AG09319 (cell line): ENCODE measurements around the gene DNAJC13.

Source experiments
- DNase-seq: peaks from one replicate; pipeline ENCODE4 v3.0.0-alpha.2; 2010; ENCODE audit warnings: low read depth; ENCODE audit errors: extremely low read depth
- CTCF ChIP-seq: IDR thresholded peaks from 2 replicates; pipeline ENCODE4 v1.5.1; 2011; ENCODE audit warnings: low read depth, mild to moderate bottlenecking, inconsistent platforms, low read length, moderate library complexity

DNAJC13 gene

DNA sequence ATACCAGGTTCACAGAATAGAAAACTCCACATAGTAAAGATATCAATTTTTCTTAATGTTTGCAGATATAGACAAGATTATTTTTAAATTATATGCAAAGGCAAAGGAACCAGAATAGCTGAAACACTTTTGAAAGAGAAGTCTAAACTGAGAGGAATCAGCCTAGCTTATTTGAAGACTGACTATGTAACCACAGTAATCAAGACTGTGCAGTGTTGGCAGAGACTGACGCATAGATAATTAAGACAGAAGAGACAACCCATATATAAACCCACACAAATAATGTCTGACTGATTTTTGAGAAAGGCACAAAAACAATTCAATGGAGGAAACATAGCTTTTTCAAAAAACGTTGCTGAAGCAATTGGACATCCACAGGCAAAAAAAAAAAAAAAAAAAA is 151.1 kb downstream of the DNAJC13 start:
- no peak for DNase-seq
- TF ChIP-seq CTCF, result no peak

- TF ChIP-seq CTCF, result no peak
Observed at GRCh38 chr3:132569153-132569552, 151.9 kb downstream of the DNAJC13 start.

DNA sequence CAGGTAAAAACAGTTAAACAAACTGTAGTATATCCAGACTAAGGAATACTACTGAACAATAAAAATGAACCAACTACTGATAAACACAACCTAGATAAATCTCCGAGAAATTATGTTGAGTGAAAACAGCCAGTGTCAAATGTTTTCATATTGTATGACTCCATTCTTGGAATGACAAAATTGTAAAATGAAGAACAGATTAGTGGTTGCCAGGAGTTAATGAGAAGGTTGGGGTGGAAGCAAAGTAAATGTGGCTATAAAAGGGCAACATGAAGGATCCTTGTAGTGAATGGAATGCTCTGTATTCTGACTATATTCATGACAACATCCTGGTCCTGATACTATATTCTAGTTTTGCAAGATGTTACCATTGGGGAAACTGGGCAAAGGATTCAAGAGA is 152.3 kb downstream of the DNAJC13 start:
- TF ChIP-seq CTCF, result no peak
- no peak for DNase-seq

More at GRCh38 chr3:132569153-132569552, 151.9 kb downstream of the DNAJC13 start:
- no peak for DNase-seq

- DNase-seq, result no peak
- TF ChIP-seq CTCF, result no peak
Observed at GRCh38 chr3:132570016-132570415, 152.7 kb downstream of the DNAJC13 start.

DNA sequence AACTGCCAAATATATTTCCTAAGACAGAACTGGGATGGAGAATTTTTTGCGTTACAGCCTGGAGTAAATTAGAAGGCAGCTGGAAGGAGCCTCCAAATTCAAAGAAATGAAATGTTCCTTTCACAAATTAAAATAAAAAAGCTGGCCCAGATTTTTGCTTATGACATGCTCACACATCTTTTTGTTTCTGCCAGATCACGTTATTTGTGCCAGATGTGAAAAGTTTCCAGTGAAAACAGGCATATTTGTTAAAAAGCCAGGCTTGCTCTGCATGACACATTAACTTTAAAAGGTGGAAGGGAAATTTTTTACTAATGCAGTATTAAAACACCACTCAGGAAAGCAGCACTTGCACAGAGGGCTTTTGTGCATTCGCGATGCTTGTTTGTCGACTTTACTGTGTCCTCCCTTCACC is 156.5 kb downstream of the DNAJC13 start:
- DNase-seq, result no peak

GRCh38 chr3:132587401-132587800 is 170.1 kb downstream of the DNAJC13 start:
- TF ChIP-seq CTCF, result no peak
- no peak for DNase-seq

More for the DNA sequence above, 156.5 kb downstream of the DNAJC13 start:
- TF ChIP-seq CTCF, result no peak
